ENCODE measurements around the gene MR1. TPM values are rescaled to one million over a fixed set of nuclear protein-coding genes. Genes with fewer than 3 reads are reported as not detected.
"Not testable (repeated sequence)": the region's sequence is repeated elsewhere in the genome, so short reads cannot be mapped to it uniquely, and the experiment has no call there.

MR1 gene
- total RNA-seq, 5 donors from 2014 or later (not counting 1 experiment from before 2014, with no cell fraction given) = 18.3 to 30.7 (median 22.7) TPM

DNA sequence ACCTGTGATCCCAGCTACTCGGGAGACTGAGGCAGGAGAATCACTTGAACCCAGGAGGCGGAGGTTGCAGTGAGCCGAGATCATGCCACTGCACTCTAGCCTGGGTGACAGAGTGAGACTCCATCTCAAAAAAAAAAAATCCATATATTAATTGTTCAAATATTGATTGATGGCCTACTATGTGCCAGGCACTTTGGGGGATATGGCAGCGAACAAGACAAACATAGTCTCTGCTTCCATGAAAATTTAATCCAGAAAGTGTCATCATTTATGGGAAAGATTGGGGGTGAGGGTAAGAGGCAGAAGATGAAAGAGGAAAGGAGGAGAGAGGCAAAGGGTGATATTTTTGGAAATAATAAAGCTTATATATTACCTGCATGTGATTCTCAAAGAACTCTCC, 1.4 kb downstream of the MR1 start:
- H3K9me3 ChIP-seq; ATAC-seq (replicated peaks in 1 of 4); DNase-seq; H3K27ac Mint-ChIP-seq; H3K27me3 Mint-ChIP-seq; H3K27ac ChIP-seq (ENCODE audit: low read length); H3K9me3 Mint-ChIP-seq; H3K4me3 ChIP-seq (ENCODE audit: control insufficient read depth in 1 of 2, extremely low read depth in 1 of 2, low read length in 1 of 2); H3K27me3 ChIP-seq (replicated peaks in 1 of 2; ENCODE audit: control insufficient read depth in 2 of 2, extremely low read depth in 1 of 2, insufficient read depth in 2 of 2, low read length in 1 of 2): not testable (repeated sequence)
- Mint-ChIP-seq H3K4me1 (peaks cover 70 to 79% (median 71%) of the 10 kb centered on the region in 3 donors), H3K36me3 (peaks cover 21% of the 10 kb centered on the region), H3K4me3 (peak overlapping the region; percentile 94 to 99 (median 95))
- Histone ChIP-seq H3K36me3 (ENCODE audit: control insufficient read depth in 2 of 2, extremely low read depth in 1 of 2, insufficient read depth in 1 of 2, low read length in 1 of 2) (peaks cover 0 to 18% of the 10 kb centered on the region in 2 donors), H3K4me1 (ENCODE audit: control insufficient read depth in 1 of 2, extremely low read depth in 1 of 2, insufficient read depth in 2 of 2, low read length in 2 of 2) (peaks cover 31 to 50% of the 10 kb centered on the region in 2 experiments)
- WGBS (ENCODE audit: insufficient coverage) = 100% methylated on average over 1 of the region's 4 CpGs
- ChIA-PET POLR2A (interaction anchor here in 1 of 2 donors (1.0 to 1.1 kb wide), 2 partner anchors 11 to 134 kb away, joined by 4 read pairs; no protein-coding TSS in a partner anchor), CTCF (interaction anchor here (0.6 to 1.5 kb wide), 4 partner anchors 106 to 131 kb away, joined by 3 to 4 read pairs (median 3); no protein-coding TSS in a partner anchor)

DNA sequence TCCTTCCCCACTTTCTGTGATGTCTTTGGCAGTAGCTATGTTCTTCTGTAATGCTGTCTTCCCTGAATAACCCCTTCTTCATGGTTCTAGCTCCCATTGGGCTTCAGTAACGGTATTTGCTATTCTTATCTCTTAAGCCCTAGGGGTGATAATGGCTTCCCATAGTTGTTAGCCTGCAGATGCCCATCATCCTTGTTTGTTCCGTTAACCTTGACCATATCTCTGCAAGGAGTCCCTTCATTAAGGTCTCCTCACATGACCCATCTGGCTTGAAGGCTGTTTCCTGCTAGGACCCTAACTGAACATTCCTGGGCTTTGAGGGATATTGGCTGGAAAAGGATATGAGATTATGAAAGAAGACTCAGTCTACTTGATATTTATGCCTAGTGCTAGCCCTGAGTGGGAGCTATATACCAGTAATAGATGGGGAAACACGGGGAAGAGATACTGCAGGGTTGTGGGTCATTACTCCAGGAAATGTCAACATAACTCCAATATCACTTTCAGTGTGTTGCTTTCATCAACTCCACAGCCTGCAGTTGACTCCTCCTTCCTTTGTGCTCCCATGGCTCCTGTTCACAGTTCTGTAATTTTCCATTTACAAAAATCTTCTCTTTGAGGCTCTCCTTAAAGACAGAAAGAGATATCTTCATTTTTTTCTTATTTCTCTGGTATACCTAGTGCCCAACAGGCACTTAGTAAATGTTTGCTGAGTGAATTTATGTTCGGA, 2.5 kb downstream of the MR1 start:
- no peak for ATAC-seq (replicated peaks in 1 of 4)
- H3K27ac Mint-ChIP-seq = peak overlapping the region in 1 of 2 donors; percentile 70
- no peak overlapping the region for H3K27ac ChIP-seq (ENCODE audit: low read length)

GRCh38 chr1:181037386-181037785, 3.6 kb downstream of the MR1 start:
- WGBS (ENCODE audit: insufficient coverage) = no CpG with 5 or more reads among the region's 2 CpGs
- CTCF ChIA-PET = interaction anchor here (0.5 to 4.3 kb wide), 13 partner anchors 8 to 1229 kb away, joined by 3 to 28 read pairs (median 3); no protein-coding TSS in a partner anchor
- H3K4me3 ChIP-seq (ENCODE audit: control insufficient read depth in 1 of 2, extremely low read depth in 1 of 2, low read length in 1 of 2) = no peak overlapping the region

More for the DNA sequence above, 2.5 kb downstream of the MR1 start:
- no peak for DNase-seq
- H3K4me3 ChIP-seq (ENCODE audit: control insufficient read depth in 1 of 2, extremely low read depth in 1 of 2, low read length in 1 of 2) = no peak overlapping the region
- 81% methylated on average over 3 of the region's 4 CpGs for WGBS (ENCODE audit: insufficient coverage)
- POLR2A ChIA-PET = no interaction called here
- peak overlapping the region; percentile 58 to 99 (median 94) for H3K4me3 Mint-ChIP-seq
- H3K27me3 Mint-ChIP-seq = no peaks in the 10 kb centered on the region
- peaks cover 31 to 55% of the 10 kb centered on the region in 2 experiments for H3K4me1 ChIP-seq (ENCODE audit: control insufficient read depth in 1 of 2, extremely low read depth in 1 of 2, insufficient read depth in 2 of 2, low read length in 2 of 2)
- H3K9me3 Mint-ChIP-seq = no peaks in the 10 kb centered on the region
- CTCF ChIA-PET = interaction anchor here (1.1 to 4.3 kb wide), 6 partner anchors 49 to 130 kb away, joined by 3 to 28 read pairs (median 3); no protein-coding TSS in a partner anchor
- peaks cover 77 to 87% (median 77%) of the 10 kb centered on the region in 3 donors for H3K4me1 Mint-ChIP-seq
- peaks cover 24% of the 10 kb centered on the region for H3K36me3 Mint-ChIP-seq
- no peaks in the 10 kb centered on the region for H3K27me3 ChIP-seq (replicated peaks in 1 of 2; ENCODE audit: control insufficient read depth in 2 of 2, extremely low read depth in 1 of 2, insufficient read depth in 2 of 2, low read length in 1 of 2)
- no peaks in the 10 kb centered on the region for H3K9me3 ChIP-seq
- H3K36me3 ChIP-seq (ENCODE audit: control insufficient read depth in 2 of 2, extremely low read depth in 1 of 2, insufficient read depth in 1 of 2, low read length in 1 of 2) = peaks cover 0 to 18% of the 10 kb centered on the region in 2 donors

DNA sequence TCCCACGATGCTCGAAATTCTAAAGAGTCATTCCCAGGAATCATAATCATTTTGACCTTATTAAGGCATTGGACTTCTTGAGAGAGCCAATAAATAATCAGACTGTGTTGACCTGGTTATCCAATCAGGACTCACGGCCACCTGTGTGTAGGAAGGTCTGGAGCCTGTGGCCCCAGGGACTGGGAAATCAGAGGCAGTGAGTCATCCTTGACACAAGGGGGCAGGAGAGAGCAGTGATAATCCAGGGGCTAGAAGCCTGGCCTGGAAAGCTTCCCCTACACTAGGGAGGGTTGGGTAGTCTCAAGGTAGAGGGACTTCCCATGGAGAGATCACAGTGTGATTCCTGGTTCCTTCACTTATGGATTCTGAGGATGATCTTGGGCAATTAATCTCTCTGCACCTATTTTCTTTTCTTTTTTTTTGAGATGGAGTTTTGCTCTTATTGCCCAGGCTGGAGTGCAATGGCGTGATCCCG, 4.7 kb downstream of the MR1 start:
- H3K27me3 Mint-ChIP-seq = no peaks in the 10 kb centered on the region
- Histone ChIP-seq H3K4me3 (ENCODE audit: control insufficient read depth in 1 of 2, extremely low read depth in 1 of 2, low read length in 1 of 2) (no peak overlapping the region), H3K4me1 (ENCODE audit: control insufficient read depth in 1 of 2, extremely low read depth in 1 of 2, insufficient read depth in 2 of 2, low read length in 2 of 2) (peaks cover 26 to 51% of the 10 kb centered on the region in 2 experiments), H3K27me3 (replicated peaks in 1 of 2; ENCODE audit: control insufficient read depth in 2 of 2, extremely low read depth in 1 of 2, insufficient read depth in 2 of 2, low read length in 1 of 2) (no peaks in the 10 kb centered on the region), H3K36me3 (ENCODE audit: control insufficient read depth in 2 of 2, extremely low read depth in 1 of 2, insufficient read depth in 1 of 2, low read length in 1 of 2) (peaks cover 0 to 23% of the 10 kb centered on the region in 2 donors), H3K27ac (ENCODE audit: low read length) (no peak overlapping the region), H3K9me3 (no peaks in the 10 kb centered on the region)
- peak; percentile 37 to 50 (median 46) for ATAC-seq (replicated peaks in 1 of 4)
- peak overlapping the region in 1 of 2 donors; percentile 46 for H3K27ac Mint-ChIP-seq
- CTCF ChIA-PET = interaction anchor here (0.5 to 4.3 kb wide), 8 partner anchors 16 to 991 kb away, joined by 3 to 28 read pairs (median 3); no protein-coding TSS in a partner anchor
- H3K4me1 Mint-ChIP-seq = peaks cover 73 to 86% (median 80%) of the 10 kb centered on the region in 3 donors
- peaks cover 27% of the 10 kb centered on the region for H3K36me3 Mint-ChIP-seq
- no peaks in the 10 kb centered on the region for H3K9me3 Mint-ChIP-seq
- peak overlapping the region in 2 of 3 donors; percentile 14 to 37 for H3K4me3 Mint-ChIP-seq
- peak in 34 of 35 experiments; percentile 16 to 86 (median 50) for DNase-seq
- POLR2A ChIA-PET = no interaction called here
- no CpG with 5 or more reads among the region's 5 CpGs for whole genome bisulfite sequencing (ENCODE audit: insufficient coverage)

More at GRCh38 chr1:181037386-181037785, 3.6 kb downstream of the MR1 start:
- Mint-ChIP-seq H3K36me3 (peaks cover 27% of the 10 kb centered on the region), H3K4me3 (peak overlapping the region in 1 of 3 donors; percentile 94), H3K27ac (peak overlapping the region in 1 of 2 donors; percentile 7), H3K27me3 (no peaks in the 10 kb centered on the region), H3K9me3 (no peaks in the 10 kb centered on the region), H3K4me1 (peaks cover 82 to 89% (median 82%) of the 10 kb centered on the region in 3 donors)
- Histone ChIP-seq H3K9me3 (no peaks in the 10 kb centered on the region), H3K27ac (ENCODE audit: low read length) (no peak overlapping the region), H3K36me3 (ENCODE audit: control insufficient read depth in 2 of 2, extremely low read depth in 1 of 2, insufficient read depth in 1 of 2, low read length in 1 of 2) (peaks cover 0 to 21% of the 10 kb centered on the region in 2 donors), H3K4me1 (ENCODE audit: control insufficient read depth in 1 of 2, extremely low read depth in 1 of 2, insufficient read depth in 2 of 2, low read length in 2 of 2) (peaks cover 31 to 55% of the 10 kb centered on the region in 2 experiments), H3K27me3 (replicated peaks in 1 of 2; ENCODE audit: control insufficient read depth in 2 of 2, extremely low read depth in 1 of 2, insufficient read depth in 2 of 2, low read length in 1 of 2) (no peaks in the 10 kb centered on the region)
- DNase-seq (no peak), ATAC-seq (replicated peaks in 1 of 4) (no peak)
- POLR2A ChIA-PET = interaction anchor here in 1 of 2 donors (0.9 kb wide), 1 partner anchor 53 kb away, joined by 3 read pairs; no protein-coding TSS in a partner anchor

DNA sequence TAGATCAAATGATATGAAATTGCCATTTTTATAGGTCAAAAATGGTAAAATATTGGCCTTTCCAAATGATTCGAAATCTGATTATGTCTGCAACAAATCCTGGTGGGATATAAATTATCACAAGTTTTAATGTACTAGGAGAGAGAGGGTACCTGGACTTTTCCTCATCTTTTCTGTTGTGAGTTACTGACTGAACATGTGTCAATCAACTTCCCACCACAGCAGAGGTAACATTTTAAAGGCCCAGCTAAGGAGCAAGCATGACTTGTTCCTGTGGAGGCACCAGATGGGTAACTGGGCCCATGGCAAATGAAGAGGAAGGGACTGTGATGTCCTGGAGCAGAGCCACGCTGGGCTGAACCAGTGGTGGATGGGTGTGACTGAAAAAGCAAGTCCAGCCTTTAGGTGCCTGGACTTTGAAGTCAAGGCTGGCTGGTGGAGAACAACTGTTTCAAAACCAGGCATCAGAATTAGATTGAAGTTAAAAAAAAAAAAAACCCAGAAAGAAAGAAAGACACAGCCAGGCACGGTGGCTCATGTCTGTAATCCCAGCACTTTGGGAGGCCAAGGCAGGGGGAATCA, 6.6 kb downstream of the MR1 start:
- POLR2A ChIA-PET = no interaction called here
- H3K9me3 ChIP-seq = no peaks in the 10 kb centered on the region
- WGBS (ENCODE audit: insufficient coverage) = 100% methylated on average over 1 of the region's 3 CpGs
- H3K27me3 ChIP-seq (replicated peaks in 1 of 2; ENCODE audit: control insufficient read depth in 2 of 2, extremely low read depth in 1 of 2, insufficient read depth in 2 of 2, low read length in 1 of 2) = no peaks in the 10 kb centered on the region
- Mint-ChIP-seq H3K27me3 (no peaks in the 10 kb centered on the region), H3K27ac (no peak overlapping the region), H3K36me3 (peaks cover 36% of the 10 kb centered on the region), H3K9me3 (no peaks in the 10 kb centered on the region), H3K4me3 (no peak overlapping the region), H3K4me1 (peaks cover 71 to 80% (median 80%) of the 10 kb centered on the region in 3 donors)
- H3K27ac ChIP-seq (ENCODE audit: low read length) = no peak overlapping the region
- peaks cover 0 to 23% of the 10 kb centered on the region in 2 donors for H3K36me3 ChIP-seq (ENCODE audit: control insufficient read depth in 2 of 2, extremely low read depth in 1 of 2, insufficient read depth in 1 of 2, low read length in 1 of 2)
- CTCF ChIA-PET = interaction anchor here (0.7 to 4.3 kb wide), 5 partner anchors 101 to 125 kb away, joined by 3 to 28 read pairs (median 3); no protein-coding TSS in a partner anchor
- H3K4me3 ChIP-seq (ENCODE audit: control insufficient read depth in 1 of 2, extremely low read depth in 1 of 2, low read length in 1 of 2) = no peak overlapping the region
- ATAC-seq (replicated peaks in 1 of 4) (no peak), DNase-seq (no peak)
- H3K4me1 ChIP-seq (ENCODE audit: control insufficient read depth in 1 of 2, extremely low read depth in 1 of 2, insufficient read depth in 2 of 2, low read length in 2 of 2) = peaks cover 24 to 51% of the 10 kb centered on the region in 2 experiments

Measured in T-cell (primary cell).